GM12801 (cell line): ENCODE data around the gene RGPD8.

Experiments used
- CTCF ChIP-seq: IDR thresholded peaks from one replicate; pipeline ENCODE4 v1.5.1; 2011; ENCODE audit warnings: control low read depth; ENCODE audit not compliant: insufficient read length; ENCODE audit errors: extremely low read depth

Gene RGPD8

GRCh38 chr2:112340475-112341267 is 92.8 kb downstream of the RGPD8 start:
- no peak for TF ChIP-seq CTCF

- no peak for TF ChIP-seq CTCF
Measured at GRCh38 chr2:112339986-112340385, 93.5 kb downstream of the RGPD8 start.

GRCh38 chr2:112335600-112335999 is 97.8 kb downstream of the RGPD8 start:
- no peak for TF ChIP-seq CTCF

- TF ChIP-seq CTCF, result no peak
Measured at GRCh38 chr2:112332123-112332696, 101.2 kb downstream of the RGPD8 start.

GRCh38 chr2:112322919-112323318 is 110.5 kb downstream of the RGPD8 start:
- no peak for TF ChIP-seq CTCF

GRCh38 chr2:112321375-112322320 is 111.8 kb downstream of the RGPD8 start:
- TF ChIP-seq CTCF, result no peak
